K562 (cell line): ENCODE data around the gene ATRNL1. TPM values are rescaled to one million over a fixed set of nuclear protein-coding genes. Genes with fewer than 3 reads are reported as not detected.

Experiments used
- ATAC-seq: fragments of 200-7000 bp; cut with Tn5 transposase; 3 replicates; pipeline ENCODE4 v1.9.1; 2020; ENCODE audit warnings: moderate library complexity
- BruUV-seq: library from RNA; stranded (reverse); fragments of 400-500 nt; replicated peaks from 2 replicates; lab custom pipeline; 2021; lab: Mats Ljungman, UMichigan
- CTCF ChIA-PET: fragments of 300-600 bp; formaldehyde crosslinking; extraction: SDS; loops from one replicate; lab custom pipeline; 2021; ENCODE audit warnings: low intra/inter-chr PET ratio; lab: Yijun Ruan, JAX
- POLR2A ChIA-PET: fragments of 300-600, 350-650 bp; sonication (Branson Sonifier 250); formaldehyde crosslinking; extraction: SDS; loops from one replicate; lab custom pipeline; 2021; ENCODE audit warnings: antibody characterized with exemption, inconsistent platforms; lab: Yijun Ruan, JAX
- DNase-seq, 4 experiments: peaks; one replicate each; pipeline versions ENCODE4 v3.0.0 to v3.0.0-alpha.2; 2011 to 2018; ENCODE audit warnings: low spot score in 3 of 4, mixed read lengths in 3 of 4; ENCODE audit errors: extremely low read depth in 1 of 4
- FAIRE-seq: peaks from 2 replicates; lab custom pipeline; 2011; peaks lifted over from hg19 to GRCh38; lab: Jason Lieb, UNC
- H2AFZ ChIP-seq: 2 replicates; pipeline ENCODE4 v1.6.0; 2011; ENCODE audit warnings: low read depth, low read length, control low read depth, inconsistent platforms
- H3K27ac ChIP-seq: fragments of 200-600 bp; 3 replicates; pipeline ENCODE4 v1.8.0; 2011; ENCODE audit warnings: low read depth, mild to moderate bottlenecking, control low read depth, inconsistent platforms, low read length, moderate library complexity, mixed read lengths; ENCODE audit errors: extremely low read depth
- H3K27me3 ChIP-seq, 2 experiments: fragments of 300-600 bp in 1 of 2; 2 replicates in 1 of 2; 3 replicates in 1 of 2; pipeline versions ENCODE4 v1.6.0 to v1.8.0; 2011; ENCODE audit warnings: inconsistent platforms in 2 of 2, low read length in 2 of 2, mild to moderate bottlenecking in 1 of 2, mixed read lengths in 1 of 2, moderate library complexity in 1 of 2; ENCODE audit not compliant: control insufficient read depth in 2 of 2, insufficient read depth in 2 of 2
- H3K36me3 ChIP-seq: fragments of 300-600 bp; 3 replicates; pipeline ENCODE4 v1.8.0; 2011; ENCODE audit warnings: mild to moderate bottlenecking, low read length, inconsistent platforms; ENCODE audit not compliant: control insufficient read depth, insufficient read depth
- H3K4me1 ChIP-seq, 2 experiments: fragments of 200-600 bp in 1 of 2; replicated peaks in 1 of 2; 2 replicates in 1 of 2; 3 replicates in 1 of 2; pipeline versions ENCODE4 v1.5.1 to v1.8.0; 2011; ENCODE audit warnings: inconsistent platforms in 2 of 2, low read length in 2 of 2, mild to moderate bottlenecking in 1 of 2, mixed read lengths in 1 of 2, moderate library complexity in 1 of 2; ENCODE audit not compliant: control insufficient read depth in 2 of 2, insufficient read depth in 2 of 2
- H3K4me2 ChIP-seq: 2 replicates; pipeline ENCODE4 v1.6.1; 2011; ENCODE audit warnings: low read length, control low read depth, inconsistent platforms, mixed read lengths; ENCODE audit not compliant: insufficient read depth
- H3K4me3 ChIP-seq: fragments of 200-600 bp; sonication (generic), shearing (Covaris generic); 2 replicates; pipeline ENCODE4 v1.5.1; 2016; ENCODE audit warnings: control low read depth, inconsistent platforms
- H3K79me2 ChIP-seq: fragments of 200-600 bp; 3 replicates; pipeline ENCODE4 v1.8.0; 2011; ENCODE audit warnings: low read length, inconsistent platforms; ENCODE audit not compliant: control insufficient read depth, insufficient read depth
- H3K9ac ChIP-seq, 2 experiments: 2 replicates each; pipeline versions ENCODE4 v1.6.0 to v1.6.1; 2011; ENCODE audit warnings: low read depth in 2 of 2, low read length in 2 of 2, control low read depth in 1 of 2, inconsistent platforms in 1 of 2, mild to moderate bottlenecking in 1 of 2, mixed read lengths in 1 of 2; ENCODE audit not compliant: insufficient read depth in 1 of 2
- H3K9me1 ChIP-seq: one replicate; pipeline ENCODE4 v1.6.0; 2011; ENCODE audit warnings: inconsistent platforms, mild to moderate bottlenecking, low read length, moderate library complexity; ENCODE audit not compliant: control insufficient read depth, insufficient read depth
- H3K9me3 ChIP-seq: replicated peaks from 2 replicates; pipeline ENCODE4 v1.5.1; 2011; ENCODE audit warnings: low read depth, low read length, inconsistent platforms; ENCODE audit not compliant: control insufficient read depth, insufficient read depth
- H4K20me1 ChIP-seq: replicated peaks from 2 replicates; pipeline ENCODE4 v1.6.1; 2011; ENCODE audit warnings: low read length, inconsistent platforms, mixed read lengths; ENCODE audit not compliant: control insufficient read depth, insufficient read depth
- CREBBP ChIP-seq: IDR thresholded peaks from one replicate; pipeline ENCODE4 v1.6.1; 2012; ENCODE audit warnings: low read depth, mild to moderate bottlenecking, control low read depth, inconsistent platforms, low read length
- DLX4 ChIP-seq: fragments of 250-450 bp; sonication (Bioruptor Pico); IDR thresholded peaks from 2 replicates; pipeline ENCODE4 v1.6.1; 2021; ENCODE audit warnings: mild to moderate bottlenecking
- FOSL1 ChIP-seq: fragments of 200-800 bp; sonication (Bioruptor generic); conservative IDR thresholded peaks from 2 replicates; pipeline ENCODE4 v1.6.1; 2016; ENCODE audit warnings: missing genetic modification characterization, missing compliant biosample characterization
- HMG20A ChIP-seq: fragments of 450-650 bp; formaldehyde crosslinking; conservative IDR thresholded peaks from 2 replicates; pipeline ENCODE4 v1.4.0; 2020; ENCODE audit warnings: mild to moderate bottlenecking, mixed read lengths
- PATZ1 ChIP-seq: fragments of 250-450 bp; sonication (Bioruptor Pico); IDR thresholded peaks from 2 replicates; pipeline ENCODE4 v1.5.0; 2020; ENCODE audit warnings: mild to moderate bottlenecking, borderline replicate concordance
- PTRF ChIP-seq: fragments of 450-650 bp; IDR thresholded peaks from 2 replicates; pipeline ENCODE4 v1.6.1; 2016; ENCODE audit warnings: mild to moderate bottlenecking, missing genetic modification characterization, missing compliant biosample characterization
- WGBS: fragments of 100-300 bp; shearing (Covaris generic); methylation state at CpG from one replicate; pipeline ENCODE4 v1.1.6; 2016; ENCODE audit warnings: low coverage, mixed read lengths; ENCODE audit not compliant: insufficient coverage; ENCODE audit errors: missing lambda C conversion rate; 5-methylcytosine and 5-hydroxymethylcytosine counted together
- in situ Hi-C: fragments of 300-500 bp; cut with MboI; formaldehyde crosslinking; loops from 4 replicates; pipeline ENCODE4 v1.15.0; 2018; ENCODE audit warnings: inconsistent platforms, mixed read lengths
- intact Hi-C: fragments of 100-400 bp; cut with micrococcal nuclease; formaldehyde crosslinking; loops from 2 replicates; pipeline ENCODE4 v1.14.2; 2022
- polyA plus RNA-seq, 8 experiments: library from polyadenylated mRNA; depleted of rRNA in 4 of 8; stranded (reverse) in 5 of 8; unstranded in 3 of 8; fragments of >200 nt; fragmentation: Nextera tagmentation in 2 of 8; fragmentation: Illumina TruSeq in 1 of 8; extraction: Ambion mirVana in 2 of 8; extraction: Trizol in 1 of 8; gene quantifications; 2 replicates each; pipeline versions ENCODE4 v1.2.1 to v1.2.3, GENCODE V29; 2011 to 2014; ENCODE audit warnings: inconsistent platforms in 1 of 8, missing spikeins in 1 of 8
- total RNA-seq, 7 experiments: library from RNA; depleted of rRNA in 6 of 7; stranded (reverse); fragments of >200 nt in 6 of 7; fragmentation: Illumina TruSeq in 2 of 7; extraction: Trizol in 2 of 7; gene quantifications; 2 replicates each; pipeline versions ENCODE4 v1.2.1 to v1.2.3, GENCODE V29; 2011 to 2021; ENCODE audit warnings: low replicate concordance in 1 of 7

The ATRNL1 gene
- total and polyA plus RNA-seq, 9 of the 15 experiments (the other 6 are each of a cell fraction or from before 2014, with no cell fraction given) = 0.18 TPM; not detected in 8

DNA sequence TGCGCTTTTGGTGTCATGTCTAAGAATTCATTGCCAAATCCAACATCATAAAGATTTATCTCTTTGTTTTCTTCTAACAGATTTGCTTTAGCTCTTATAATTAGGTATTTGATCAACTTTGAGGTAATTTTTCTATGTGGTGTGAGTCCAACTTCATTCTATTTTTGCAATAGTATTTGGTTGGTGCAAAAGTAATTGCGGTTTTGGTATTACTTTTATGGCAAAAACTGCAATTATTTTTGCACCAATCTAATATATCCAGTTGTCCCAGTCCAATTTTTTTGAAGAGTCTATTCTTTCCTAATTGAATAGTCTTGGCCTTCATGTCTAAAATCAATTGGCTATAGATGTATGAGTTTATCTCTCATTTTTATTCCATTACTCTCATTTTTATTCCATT lies 535.5 kb downstream of the ATRNL1 start:
- no peaks in the 10 kb centered on the region for H3K4me1 ChIP-seq
- H3K27ac ChIP-seq = no peak overlapping the region
- intact Hi-C loops = no loop called here
- ATAC-seq = no peak
- no peak for FAIRE-seq
- H3K9me3 ChIP-seq = no peaks in the 10 kb centered on the region
- H3K4me2 ChIP-seq = no peak overlapping the region
- H4K20me1 ChIP-seq = no peaks in the 10 kb centered on the region
- no peak for DNase-seq
- in situ Hi-C loops = no loop called here
- no peak overlapping the region for H3K4me3 ChIP-seq
- H3K9me1 ChIP-seq = no peaks in the 10 kb centered on the region
- no peaks in the 10 kb centered on the region for H3K27me3 ChIP-seq
- no peak overlapping the region for H2AFZ ChIP-seq
- WGBS = 0% methylated on average over 2 of the region's 2 CpGs
- no peaks in the 10 kb centered on the region for H3K79me2 ChIP-seq
- BruUV-seq = no TSS peak
- no peak overlapping the region for H3K9ac ChIP-seq
- H3K36me3 ChIP-seq = no peaks in the 10 kb centered on the region
- ChIA-PET POLR2A (no interaction called here), CTCF (no interaction called here)
- TF ChIP-seq PATZ1 (CRISPR knock-in tag) (no peak), CREBBP (no peak), PTRF (tag) (no peak), FOSL1 (tag) (no peak), HMG20A (CRISPR knock-in tag) (no peak), DLX4 (CRISPR knock-in tag) (no peak)
